MG63 (cell line): ENCODE data around the gene AP4M1. TPM values are rescaled to one million over a fixed set of nuclear protein-coding genes. Genes with fewer than 3 reads are reported as not detected.
"Not testable (repeated sequence)": the region's sequence is repeated elsewhere in the genome, so short reads cannot be mapped to it uniquely, and the experiment has no call there.

ENCODE experiments used
- DNase-seq: peaks from one replicate; pipeline ENCODE4 v3.0.0-alpha.2; 2020
- H3K27me3 ChIP-seq: fragments of 250-450 bp; sonication (Bioruptor Pico); 2 replicates; pipeline ENCODE4 v1.5.1; 2020; ENCODE audit warnings: mild to moderate bottlenecking, moderate library complexity
- H3K36me3 ChIP-seq: fragments of 250-450 bp; sonication (Bioruptor Pico); 2 replicates; pipeline ENCODE4 v1.5.1; 2020; ENCODE audit warnings: mild to moderate bottlenecking, moderate library complexity
- H3K4me3 ChIP-seq: fragments of 250-450 bp; sonication (Bioruptor Pico); 2 replicates; pipeline ENCODE4 v1.5.1; 2020; ENCODE audit warnings: mild to moderate bottlenecking, moderate library complexity
- H3K9me3 ChIP-seq: fragments of 250-450 bp; sonication (Bioruptor Pico); 2 replicates; pipeline ENCODE4 v1.5.1; 2020; ENCODE audit warnings: mild to moderate bottlenecking, moderate library complexity
- total RNA-seq: library from RNA; depleted of rRNA; stranded (reverse); fragments of >200 nt; shearing (Covaris generic); gene quantifications from 2 replicates; pipeline ENCODE4 v1.2.3, GENCODE V29; 2014; ENCODE audit warnings: low replicate concordance

The AP4M1 gene
- total RNA-seq, 1 experiment from 2014 or later: 28.4 TPM

- Histone ChIP-seq H3K27me3 (no peaks in the 10 kb centered on the region), H3K36me3 (no peaks in the 10 kb centered on the region), H3K4me3 (peak within 1 kb of the TSS; percentile 78), H3K9me3 (no peaks in the 10 kb centered on the region)
- peak; percentile 86 for DNase-seq
Observed at GRCh38 chr7:100119072-100119969, 17.9 kb downstream of the AP4M1 start, which contains the start of the genes CNPY4 and TAF6. Gene CNPY4, plus strand, starts transcription at chr7:100119634. Its CDS starts 111 bp downstream, at chr7:100119745. Gene TAF6, minus strand, starts transcription at chr7:100119358. Its CDS starts 5,149 bp downstream, at chr7:100114209.

GRCh38 chr7:100119970-100120732 lies 18.7 kb downstream of the AP4M1 start:
- peak; percentile 55 for DNase-seq
- no peaks in the 10 kb centered on the region for H3K36me3 ChIP-seq
- peak overlapping the region; percentile 78 for H3K4me3 ChIP-seq
- H3K9me3 ChIP-seq: no peaks in the 10 kb centered on the region
- no peaks in the 10 kb centered on the region for H3K27me3 ChIP-seq

GRCh38 chr7:100120733-100121036 lies 19.2 kb downstream of the AP4M1 start:
- H3K36me3 ChIP-seq: no peaks in the 10 kb centered on the region; the same call in 1 of the 2 replicates
- peak overlapping the region; percentile 78 for H3K4me3 ChIP-seq
- H3K9me3 ChIP-seq: no peaks in the 10 kb centered on the region
- DNase-seq: no peak
- no peaks in the 10 kb centered on the region for H3K27me3 ChIP-seq

- no peaks in the 10 kb centered on the region for H3K9me3 ChIP-seq
Observed at GRCh38 chr7:100122067-100122466, 20.6 kb downstream of the AP4M1 start.

GRCh38 chr7:100122568-100122967 lies 21.1 kb downstream of the AP4M1 start:
- H3K9me3 ChIP-seq: no peaks in the 10 kb centered on the region

More at GRCh38 chr7:100122067-100122466, 20.6 kb downstream of the AP4M1 start:
- no peak overlapping the region for H3K4me3 ChIP-seq
- no peaks in the 10 kb centered on the region for H3K27me3 ChIP-seq
- DNase-seq: no peak
- H3K36me3 ChIP-seq: no peaks in the 10 kb centered on the region; the same call in 1 of the 2 replicates

GRCh38 chr7:100124301-100125230 lies 23.1 kb downstream of the AP4M1 start:
- DNase-seq: no peak
- Histone ChIP-seq H3K4me3 (no peak overlapping the region), H3K9me3 (no peaks in the 10 kb centered on the region), H3K27me3 (no peaks in the 10 kb centered on the region), H3K36me3 (no peaks in the 10 kb centered on the region; the same call in 1 of the 2 replicates)

More at GRCh38 chr7:100122568-100122967, 21.1 kb downstream of the AP4M1 start:
- no peak overlapping the region for H3K4me3 ChIP-seq
- no peaks in the 10 kb centered on the region for H3K27me3 ChIP-seq
- no peaks in the 10 kb centered on the region; the same call in 1 of the 2 replicates for H3K36me3 ChIP-seq
- DNase-seq: no peak

GRCh38 chr7:100126239-100126930 lies 24.9 kb downstream of the AP4M1 start:
- Histone ChIP-seq H3K27me3 (no peaks in the 10 kb centered on the region), H3K9me3 (no peaks in the 10 kb centered on the region), H3K4me3 (peak overlapping the region; percentile 84), H3K36me3 (no peaks in the 10 kb centered on the region; the same call in 1 of the 2 replicates)
- DNase-seq: no peak

GRCh38 chr7:100126931-100127865 lies 25.8 kb downstream of the AP4M1 start, which contains the start of gene MBLAC1:
Gene MBLAC1, plus strand, starts transcription at chr7:100126967. Its CDS starts 429 bp downstream, at chr7:100127396.
- no peaks in the 10 kb centered on the region; the same call in 1 of the 2 replicates for H3K36me3 ChIP-seq
- DNase-seq: peak; percentile 81
- H3K9me3 ChIP-seq: no peaks in the 10 kb centered on the region
- H3K27me3 ChIP-seq: no peaks in the 10 kb centered on the region
- peak within 1 kb of the TSS; percentile 84 for H3K4me3 ChIP-seq

- no peaks in the 10 kb centered on the region; the same call in 1 of the 2 replicates for H3K36me3 ChIP-seq
- no peak for DNase-seq
- no peaks in the 10 kb centered on the region for H3K27me3 ChIP-seq
- H3K9me3 ChIP-seq: no peaks in the 10 kb centered on the region
- peak overlapping the region; percentile 84 for H3K4me3 ChIP-seq
Observed at GRCh38 chr7:100127866-100128636, 26.6 kb downstream of the AP4M1 start.

GRCh38 chr7:100128637-100128963 lies 27.2 kb downstream of the AP4M1 start:
- Histone ChIP-seq H3K36me3 (no peaks in the 10 kb centered on the region; the same call in 1 of the 2 replicates), H3K27me3 (no peaks in the 10 kb centered on the region), H3K4me3 (no peak overlapping the region), H3K9me3 (no peaks in the 10 kb centered on the region)
- no peak for DNase-seq

GRCh38 chr7:100130220-100130607 lies 28.8 kb downstream of the AP4M1 start:
- not testable (repeated sequence) for H3K4me3 ChIP-seq, DNase-seq, H3K9me3 ChIP-seq, H3K27me3 ChIP-seq, H3K36me3 ChIP-seq

GRCh38 chr7:100130608-100131453 lies 29.4 kb downstream of the AP4M1 start:
- Histone ChIP-seq H3K4me3 (no peak overlapping the region), H3K27me3 (no peaks in the 10 kb centered on the region), H3K36me3 (no peaks in the 10 kb centered on the region), H3K9me3 (no peaks in the 10 kb centered on the region)
- peak; percentile 39 for DNase-seq

- Histone ChIP-seq H3K36me3 (no peaks in the 10 kb centered on the region), H3K9me3 (no peaks in the 10 kb centered on the region), H3K4me3 (no peak overlapping the region), H3K27me3 (no peaks in the 10 kb centered on the region)
- DNase-seq: no peak
Observed at GRCh38 chr7:100132126-100132525, 30.7 kb downstream of the AP4M1 start.
